Measurements from ENCODE around the gene KNOP1. TPM values are rescaled to one million over a fixed set of nuclear protein-coding genes. Genes with fewer than 3 reads are reported as not detected.

Gene KNOP1
- total RNA-seq, 1 donor from 2014 or later: 29.2 TPM

- Mint-ChIP-seq H3K27me3 (ENCODE audit: low read depth) (no peaks in the 10 kb centered on the region), H3K4me3 (ENCODE audit: low read depth) (no peak overlapping the region), H3K36me3 (ENCODE audit: low read depth) (no peaks in the 10 kb centered on the region), H3K27ac (no peak overlapping the region), H3K4me1 (ENCODE audit: low read depth) (no peaks in the 10 kb centered on the region), H3K9me3 (no peaks in the 10 kb centered on the region)
- DNase-seq (ENCODE audit: low spot score): no peak
- intact Hi-C loops (cut with micrococcal nuclease): no loop called here
Measured at GRCh38 chr16:19751478-19752385, 33.7 kb upstream of the KNOP1 start.

- intact Hi-C loops (cut with micrococcal nuclease): no loop called here
- Mint-ChIP-seq H3K27me3 (ENCODE audit: low read depth) (no peaks in the 10 kb centered on the region), H3K4me3 (ENCODE audit: low read depth) (no peak overlapping the region), H3K4me1 (ENCODE audit: low read depth) (no peaks in the 10 kb centered on the region), H3K36me3 (ENCODE audit: low read depth) (no peaks in the 10 kb centered on the region), H3K27ac (no peak overlapping the region), H3K9me3 (no peaks in the 10 kb centered on the region)
- DNase-seq (ENCODE audit: low spot score): no peak
Measured at GRCh38 chr16:19749571-19750080, 31.6 kb upstream of the KNOP1 start.

GRCh38 chr16:19748389-19749168 lies 30.6 kb upstream of the KNOP1 start:
- intact Hi-C loops (cut with micrococcal nuclease): no loop called here
- Mint-ChIP-seq H3K4me3 (ENCODE audit: low read depth) (no peak overlapping the region), H3K36me3 (ENCODE audit: low read depth) (no peaks in the 10 kb centered on the region), H3K4me1 (ENCODE audit: low read depth) (no peaks in the 10 kb centered on the region), H3K27ac (no peak overlapping the region), H3K9me3 (no peaks in the 10 kb centered on the region), H3K27me3 (ENCODE audit: low read depth) (no peaks in the 10 kb centered on the region)
- DNase-seq (ENCODE audit: low spot score): no peak

- no peak for DNase-seq (ENCODE audit: low spot score)
- Mint-ChIP-seq H3K4me1 (ENCODE audit: low read depth) (no peaks in the 10 kb centered on the region), H3K9me3 (no peaks in the 10 kb centered on the region), H3K27me3 (ENCODE audit: low read depth) (no peaks in the 10 kb centered on the region), H3K36me3 (ENCODE audit: low read depth) (no peaks in the 10 kb centered on the region), H3K4me3 (ENCODE audit: low read depth) (no peak overlapping the region), H3K27ac (no peak overlapping the region)
- intact Hi-C loops (cut with micrococcal nuclease): no loop called here
Measured at GRCh38 chr16:19746561-19746960, 28.5 kb upstream of the KNOP1 start.

- Mint-ChIP-seq H3K4me1 (ENCODE audit: low read depth) (no peaks in the 10 kb centered on the region), H3K4me3 (ENCODE audit: low read depth) (no peak overlapping the region), H3K27ac (no peak overlapping the region), H3K36me3 (ENCODE audit: low read depth) (no peaks in the 10 kb centered on the region), H3K27me3 (ENCODE audit: low read depth) (no peaks in the 10 kb centered on the region), H3K9me3 (no peaks in the 10 kb centered on the region)
- no peak for DNase-seq (ENCODE audit: low spot score)
- intact Hi-C loops (cut with micrococcal nuclease): no loop called here
Measured at GRCh38 chr16:19745286-19746010, 27.4 kb upstream of the KNOP1 start.

GRCh38 chr16:19744670-19745069 lies 26.6 kb upstream of the KNOP1 start:
- Mint-ChIP-seq H3K9me3 (no peaks in the 10 kb centered on the region), H3K27ac (no peak overlapping the region), H3K4me1 (ENCODE audit: low read depth) (no peaks in the 10 kb centered on the region), H3K4me3 (ENCODE audit: low read depth) (no peak overlapping the region), H3K36me3 (ENCODE audit: low read depth) (no peaks in the 10 kb centered on the region), H3K27me3 (ENCODE audit: low read depth) (peaks cover 2% of the 10 kb centered on the region)
- intact Hi-C loops (cut with micrococcal nuclease): no loop called here
- no peak for DNase-seq (ENCODE audit: low spot score)

- Mint-ChIP-seq H3K4me1 (ENCODE audit: low read depth) (no peaks in the 10 kb centered on the region), H3K36me3 (ENCODE audit: low read depth) (no peaks in the 10 kb centered on the region), H3K4me3 (ENCODE audit: low read depth) (no peak overlapping the region), H3K27ac (no peak overlapping the region), H3K9me3 (no peaks in the 10 kb centered on the region), H3K27me3 (ENCODE audit: low read depth) (peaks cover 2% of the 10 kb centered on the region)
- no peak for DNase-seq (ENCODE audit: low spot score)
- intact Hi-C loops (cut with micrococcal nuclease): no loop called here
Measured at GRCh38 chr16:19743816-19744159, 25.8 kb upstream of the KNOP1 start.

- H3K36me3 Mint-ChIP-seq (ENCODE audit: low read depth): no peaks in the 10 kb centered on the region
- no peaks in the 10 kb centered on the region for H3K9me3 Mint-ChIP-seq
- peaks cover 2% of the 10 kb centered on the region for H3K27me3 Mint-ChIP-seq (ENCODE audit: low read depth)
- H3K4me3 Mint-ChIP-seq (ENCODE audit: low read depth): no peak overlapping the region
- DNase-seq (ENCODE audit: low spot score): no peak
- H3K4me1 Mint-ChIP-seq (ENCODE audit: low read depth): no peaks in the 10 kb centered on the region
- no peak overlapping the region for H3K27ac Mint-ChIP-seq
- intact Hi-C loops (cut with micrococcal nuclease): no loop called here
Measured at GRCh38 chr16:19741354-19741753, 23.3 kb upstream of the KNOP1 start.

- DNase-seq (ENCODE audit: low spot score): no peak
- Mint-ChIP-seq H3K27me3 (ENCODE audit: low read depth) (peaks cover 2% of the 10 kb centered on the region), H3K36me3 (ENCODE audit: low read depth) (no peaks in the 10 kb centered on the region), H3K9me3 (no peaks in the 10 kb centered on the region), H3K4me3 (ENCODE audit: low read depth) (no peak overlapping the region), H3K4me1 (ENCODE audit: low read depth) (no peaks in the 10 kb centered on the region), H3K27ac (no peak overlapping the region)
- intact Hi-C loops (cut with micrococcal nuclease): no loop called here
Measured at GRCh38 chr16:19737306-19738038, 19.4 kb upstream of the KNOP1 start.

- Mint-ChIP-seq H3K27ac (no peak overlapping the region), H3K27me3 (ENCODE audit: low read depth) (peaks cover 2% of the 10 kb centered on the region), H3K9me3 (no peaks in the 10 kb centered on the region), H3K36me3 (ENCODE audit: low read depth) (no peaks in the 10 kb centered on the region), H3K4me3 (ENCODE audit: low read depth) (no peak overlapping the region), H3K4me1 (ENCODE audit: low read depth) (no peaks in the 10 kb centered on the region)
- intact Hi-C loops (cut with micrococcal nuclease): no loop called here
- no peak for DNase-seq (ENCODE audit: low spot score)
Measured at GRCh38 chr16:19735074-19735867, 17.2 kb upstream of the KNOP1 start.

GRCh38 chr16:19733551-19733950 lies 15.5 kb upstream of the KNOP1 start:
- Mint-ChIP-seq H3K9me3 (no peaks in the 10 kb centered on the region), H3K36me3 (ENCODE audit: low read depth) (no peaks in the 10 kb centered on the region), H3K27ac (no peak overlapping the region), H3K4me3 (ENCODE audit: low read depth) (no peak overlapping the region), H3K4me1 (ENCODE audit: low read depth) (no peaks in the 10 kb centered on the region), H3K27me3 (ENCODE audit: low read depth) (no peaks in the 10 kb centered on the region)
- DNase-seq (ENCODE audit: low spot score): no peak
- intact Hi-C loops (cut with micrococcal nuclease): no loop called here

GRCh38 chr16:19728636-19728965 lies 10.6 kb upstream of the KNOP1 start:
- H3K4me1 Mint-ChIP-seq (ENCODE audit: low read depth): no peaks in the 10 kb centered on the region
- H3K36me3 Mint-ChIP-seq (ENCODE audit: low read depth): no peaks in the 10 kb centered on the region
- DNase-seq (ENCODE audit: low spot score): no peak
- intact Hi-C loops (cut with micrococcal nuclease): no loop called here
- no peaks in the 10 kb centered on the region for H3K9me3 Mint-ChIP-seq
- no peak overlapping the region for H3K4me3 Mint-ChIP-seq (ENCODE audit: low read depth)
- H3K27ac Mint-ChIP-seq: no peak overlapping the region
- H3K27me3 Mint-ChIP-seq (ENCODE audit: low read depth): no peaks in the 10 kb centered on the region

All from activated T-helper 2 cell treated with anti-CD3 and anti-CD28 coated beads, Interferon-gamma antibody, Interleukin-2, Interleukin-4, amounts not matched to agents 10 μg/mL and 5 μg/mL and 100 μg/mL, durations not matched to agents 14 hours and 24 hours and 36 hours (primary cell).